ENCODE data around the gene TJP2.

TJP2 gene

DNA sequence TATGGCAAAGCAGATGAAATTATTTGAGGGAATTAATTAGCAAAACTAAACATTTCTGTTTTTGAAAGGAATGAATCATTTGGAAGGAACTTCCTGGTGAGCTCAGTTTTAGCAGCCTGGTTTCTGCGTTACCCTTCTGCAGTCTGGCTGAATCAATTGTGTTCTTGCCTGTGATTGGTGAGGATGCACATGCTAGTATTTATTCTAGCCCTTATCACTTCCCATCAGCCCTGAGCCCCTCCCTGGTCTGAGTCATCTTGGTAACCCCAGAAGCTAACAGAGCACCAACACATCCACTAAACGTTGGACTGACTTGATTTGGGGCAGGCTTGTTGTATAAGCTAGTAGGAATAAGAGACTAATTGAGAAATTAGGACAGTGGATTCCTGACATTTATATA is 6.6 kb downstream of the TJP2 start:
- no peak for TF ChIP-seq CTCF (IDR thresholded peaks at IDR 0.05; ENCODE audit: low read depth, low read length)
- no peak overlapping the region for H3K4me3 ChIP-seq (ENCODE audit: low read depth, low read length)

DNA sequence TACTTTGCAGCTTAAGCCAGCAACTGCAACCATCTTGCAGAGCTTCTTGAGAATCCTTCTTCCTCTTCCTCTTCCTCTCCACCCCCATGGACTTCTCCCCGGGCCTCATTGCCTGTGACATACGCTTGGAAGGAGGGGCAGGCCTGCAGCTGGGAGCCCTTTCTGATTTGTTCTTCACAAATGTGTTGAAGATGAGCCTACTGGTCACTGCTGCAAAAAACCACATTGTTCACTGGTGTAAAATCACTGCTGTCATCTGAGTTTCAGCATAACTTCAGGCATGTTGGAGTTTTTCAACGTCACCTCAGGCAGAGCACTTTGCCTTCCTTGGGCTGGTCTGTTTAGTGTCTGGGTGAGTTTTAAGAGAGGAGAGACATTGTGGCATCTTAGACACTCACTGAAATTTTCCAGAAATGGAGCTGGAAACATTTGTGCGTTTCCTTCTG is 7.9 kb downstream of the TJP2 start:
- H3K4me3 ChIP-seq (ENCODE audit: low read depth, low read length) = no peak overlapping the region
- no peak for TF ChIP-seq CTCF (IDR thresholded peaks at IDR 0.05; ENCODE audit: low read depth, low read length)

DNA sequence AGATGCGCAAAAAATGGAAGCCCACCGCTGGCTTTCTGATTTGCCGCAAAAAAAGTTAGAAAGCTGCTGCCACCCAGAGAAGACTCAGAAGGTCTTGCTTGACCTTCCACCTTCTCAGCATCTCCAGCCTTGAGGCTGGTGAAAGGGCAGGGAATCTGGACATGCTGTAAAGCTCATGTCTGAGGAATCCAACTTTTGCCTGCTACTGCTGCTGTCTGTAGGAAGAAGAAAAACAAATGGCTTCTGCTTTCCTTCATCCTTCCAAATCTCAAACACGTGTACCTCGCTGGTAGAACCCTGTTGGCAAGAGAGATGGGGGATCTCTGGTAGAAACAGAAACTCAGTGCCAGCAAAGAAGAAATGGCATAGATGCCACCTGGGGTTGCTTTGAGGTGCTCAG is 10.2 kb downstream of the TJP2 start:
- no peak for TF ChIP-seq CTCF (IDR thresholded peaks at IDR 0.05; ENCODE audit: low read depth, low read length)
- H3K4me3 ChIP-seq (ENCODE audit: low read depth, low read length) = no peak overlapping the region

GRCh38 chr9:69186841-69187611 is 12.9 kb downstream of the TJP2 start:
- H3K4me3 ChIP-seq (ENCODE audit: low read depth, low read length) = no peak overlapping the region
- TF ChIP-seq CTCF (IDR thresholded peaks at IDR 0.05; ENCODE audit: low read depth, low read length) = no peak

DNA sequence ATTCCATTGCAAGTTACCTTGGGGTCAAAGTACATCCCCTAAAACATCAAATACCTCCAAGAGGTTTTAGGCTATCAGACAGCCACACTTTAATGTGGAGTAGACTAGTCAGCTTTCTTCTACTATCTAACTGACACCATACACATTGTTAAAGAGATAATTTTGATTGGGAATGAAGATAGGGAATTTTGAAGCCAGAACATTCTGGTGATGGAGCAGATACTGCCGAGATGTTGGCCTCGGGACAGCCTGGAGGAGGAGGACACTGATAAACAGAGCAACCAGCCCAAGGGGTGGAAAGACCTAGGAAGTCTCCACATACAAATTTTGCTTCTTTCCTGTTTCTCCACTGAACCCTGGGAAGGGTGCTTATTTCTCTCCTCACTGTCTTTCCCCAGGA is 14.9 kb downstream of the TJP2 start:
- no peak overlapping the region for H3K4me3 ChIP-seq (ENCODE audit: low read depth, low read length)
- TF ChIP-seq CTCF (IDR thresholded peaks at IDR 0.05; ENCODE audit: low read depth, low read length) = no peak

- no peak for TF ChIP-seq CTCF (IDR thresholded peaks at IDR 0.05; ENCODE audit: low read depth, low read length)
- no peak overlapping the region for H3K4me3 ChIP-seq (ENCODE audit: low read depth, low read length)
Measured at GRCh38 chr9:69190086-69190862, 16.2 kb downstream of the TJP2 start.

DNA sequence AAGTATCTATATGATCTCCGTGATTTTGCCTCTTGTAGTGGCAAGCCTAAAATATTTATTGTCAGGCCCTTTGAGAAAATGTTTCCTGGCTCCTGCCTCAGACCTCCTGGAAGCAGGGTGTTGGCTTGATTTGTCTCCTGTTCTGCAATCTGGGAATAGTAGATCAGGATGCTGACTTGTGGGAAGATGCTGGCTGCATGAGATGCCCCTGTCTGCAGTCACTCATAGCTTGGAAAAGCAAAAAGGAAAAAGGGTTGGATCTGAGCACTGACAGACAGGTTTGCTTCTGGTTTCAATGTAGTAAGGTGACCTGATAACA is 16.7 kb downstream of the TJP2 start:
- no peak overlapping the region for H3K4me3 ChIP-seq (ENCODE audit: low read depth, low read length)
- TF ChIP-seq CTCF (IDR thresholded peaks at IDR 0.05; ENCODE audit: low read depth, low read length) = no peak
